HG03097 (cell line): ENCODE measurements around the gene VAMP2.
A peak's percentile ranks its signal among the peaks of the same experiment; 100 is the strongest.

Experiments
- ATAC-seq: cut with Tn5 transposase; IDR thresholded peaks from one replicate; pipeline ENCODE4 v1.9.1; 2021; ENCODE audit not compliant: unreplicated experiment, low FRiP score

VAMP2 gene, protein sequence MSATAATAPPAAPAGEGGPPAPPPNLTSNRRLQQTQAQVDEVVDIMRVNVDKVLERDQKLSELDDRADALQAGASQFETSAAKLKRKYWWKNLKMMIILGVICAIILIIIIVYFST

DNA sequence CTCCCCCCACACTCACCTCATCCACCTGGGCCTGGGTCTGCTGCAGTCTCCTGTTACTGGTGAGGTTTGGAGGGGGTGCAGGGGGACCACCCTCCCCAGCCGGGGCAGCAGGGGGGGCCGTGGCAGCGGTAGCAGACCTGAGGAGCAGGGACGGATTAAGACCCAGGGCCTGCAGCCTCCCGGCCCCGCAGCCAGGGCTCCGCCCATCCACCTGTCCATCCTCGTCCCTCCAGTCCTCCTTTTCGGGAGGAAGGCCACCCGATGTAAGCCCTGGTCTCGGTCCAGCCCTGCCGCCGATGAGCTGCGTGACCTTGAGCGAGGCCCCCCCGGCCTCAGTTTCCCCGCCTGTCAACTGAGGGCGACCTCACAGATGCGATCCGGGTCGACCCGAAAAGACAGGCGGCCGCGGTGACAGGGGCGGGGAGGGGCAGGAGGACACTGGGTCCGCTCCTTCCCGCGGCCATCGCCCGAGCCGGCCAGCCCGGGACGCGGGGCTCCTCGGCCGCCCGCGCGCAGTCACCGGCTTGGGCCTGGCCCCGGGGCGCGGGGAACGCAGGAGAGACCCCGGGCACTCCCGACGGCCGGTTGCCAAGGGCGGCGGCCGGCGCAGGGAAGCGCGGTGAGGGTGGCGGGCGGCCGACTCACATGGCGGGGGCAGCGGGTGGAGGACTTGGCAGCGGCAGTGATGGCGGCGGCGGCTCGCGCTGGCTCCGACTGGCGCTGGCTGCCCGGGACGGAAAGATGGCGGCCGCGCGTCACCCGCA is at the start of gene VAMP2:
TSS of gene VAMP2 (minus strand) at position 716 of the 764 bp plus-strand sequence. CDS start at position 647, 69 bp downstream.
- ATAC-seq = no peak

DNA sequence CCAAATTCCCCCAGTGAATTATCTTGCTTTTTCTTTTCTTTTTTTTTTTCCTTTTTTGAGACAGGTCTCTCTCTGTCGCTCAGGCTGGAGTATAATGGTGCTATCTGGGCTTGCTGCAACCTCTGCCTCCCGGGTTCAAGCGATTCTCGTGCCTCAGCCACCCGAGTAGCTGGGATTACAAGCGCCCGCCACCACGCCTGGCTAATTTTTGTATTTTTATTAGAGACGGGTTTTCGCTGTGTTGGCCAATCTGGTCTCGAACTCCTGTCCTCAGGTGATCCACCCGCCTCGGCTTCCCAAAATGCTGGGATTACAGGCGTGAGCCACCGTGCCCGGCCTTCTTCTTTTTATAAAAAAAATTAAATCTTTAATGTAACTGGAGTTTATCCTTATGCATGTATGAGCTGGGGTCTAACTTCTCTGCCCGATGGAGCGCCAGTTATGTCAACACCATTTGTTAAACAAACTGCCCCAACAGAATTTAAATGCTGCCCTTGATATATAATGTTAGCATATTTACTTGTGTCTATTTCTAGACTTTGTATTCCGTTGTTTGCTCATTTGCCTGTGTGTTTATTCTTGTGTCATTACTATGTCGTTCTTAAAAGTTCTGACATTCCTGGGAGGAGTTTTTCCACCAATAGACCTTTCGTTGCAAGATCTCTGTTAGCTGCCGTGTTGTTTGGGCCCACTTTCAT is 48.2 kb upstream of the VAMP2 start:
- no peak for ATAC-seq

DNA sequence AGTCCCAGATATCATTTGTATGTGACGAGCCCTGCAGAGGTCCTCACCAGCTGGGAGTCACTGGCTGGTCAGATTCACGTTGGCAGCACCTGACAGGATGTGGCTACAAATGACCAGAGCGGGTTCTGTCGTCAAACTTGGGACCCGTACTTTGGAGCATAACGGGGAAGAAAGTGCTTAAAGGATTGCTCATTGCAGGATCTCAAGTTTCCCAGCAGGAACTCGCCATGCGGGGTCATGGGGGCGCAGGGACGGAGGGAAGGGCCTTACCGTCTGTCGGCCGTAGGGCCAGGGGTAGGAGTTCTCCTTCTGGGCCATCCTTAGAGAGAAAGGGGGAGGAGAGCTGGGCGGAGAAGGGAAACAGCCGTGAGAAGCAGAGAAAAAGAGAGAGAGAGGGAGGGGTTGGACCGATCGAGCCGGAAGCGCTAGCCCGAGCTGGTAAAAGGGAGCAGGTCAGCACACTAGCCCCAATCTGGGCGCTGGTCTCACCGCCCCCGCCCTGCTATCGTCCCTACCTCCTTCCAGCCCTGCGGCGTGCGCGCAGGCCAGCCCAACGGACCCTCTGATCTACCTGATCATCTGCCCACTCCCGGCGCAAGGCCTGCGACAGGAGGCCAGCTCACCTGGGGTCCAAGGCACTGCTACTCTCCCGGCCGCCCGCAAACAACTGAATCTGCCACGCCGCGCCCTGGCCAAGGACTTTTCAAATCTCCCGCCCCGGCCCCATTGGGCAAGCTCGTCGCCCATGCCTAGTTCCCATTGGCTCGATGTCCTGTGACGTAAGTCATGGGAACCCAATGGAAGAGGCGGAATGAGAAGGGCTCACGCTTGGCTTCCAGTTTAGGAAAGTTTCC is 47.4 kb upstream of the VAMP2 start, which contains the start of gene AURKB:
TSS of gene AURKB (minus strand) at position 669 of the 854 bp plus-strand sequence. CDS start at position 318, 351 bp downstream.
- ATAC-seq = peak; percentile 69

DNA sequence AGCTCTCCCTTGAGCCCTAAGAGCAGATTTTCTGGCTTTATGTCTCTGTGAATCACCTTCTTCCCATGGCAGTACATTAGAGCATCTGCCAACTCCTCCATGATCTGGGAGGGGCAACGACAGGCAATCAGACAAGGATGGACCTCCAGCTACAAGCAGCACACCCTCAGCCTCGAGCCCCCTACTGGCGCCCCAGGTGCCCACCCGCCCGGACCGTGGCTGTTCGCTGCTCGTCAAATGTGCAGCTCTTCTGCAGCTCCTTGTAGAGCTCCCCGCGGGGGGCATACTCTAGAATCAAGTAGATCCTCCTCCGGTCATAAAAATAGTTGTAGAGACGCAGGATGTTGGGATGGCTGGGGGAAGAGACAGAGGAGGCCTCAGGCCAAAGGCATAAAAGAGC is 43.8 kb upstream of the VAMP2 start:
- ATAC-seq = no peak

DNA sequence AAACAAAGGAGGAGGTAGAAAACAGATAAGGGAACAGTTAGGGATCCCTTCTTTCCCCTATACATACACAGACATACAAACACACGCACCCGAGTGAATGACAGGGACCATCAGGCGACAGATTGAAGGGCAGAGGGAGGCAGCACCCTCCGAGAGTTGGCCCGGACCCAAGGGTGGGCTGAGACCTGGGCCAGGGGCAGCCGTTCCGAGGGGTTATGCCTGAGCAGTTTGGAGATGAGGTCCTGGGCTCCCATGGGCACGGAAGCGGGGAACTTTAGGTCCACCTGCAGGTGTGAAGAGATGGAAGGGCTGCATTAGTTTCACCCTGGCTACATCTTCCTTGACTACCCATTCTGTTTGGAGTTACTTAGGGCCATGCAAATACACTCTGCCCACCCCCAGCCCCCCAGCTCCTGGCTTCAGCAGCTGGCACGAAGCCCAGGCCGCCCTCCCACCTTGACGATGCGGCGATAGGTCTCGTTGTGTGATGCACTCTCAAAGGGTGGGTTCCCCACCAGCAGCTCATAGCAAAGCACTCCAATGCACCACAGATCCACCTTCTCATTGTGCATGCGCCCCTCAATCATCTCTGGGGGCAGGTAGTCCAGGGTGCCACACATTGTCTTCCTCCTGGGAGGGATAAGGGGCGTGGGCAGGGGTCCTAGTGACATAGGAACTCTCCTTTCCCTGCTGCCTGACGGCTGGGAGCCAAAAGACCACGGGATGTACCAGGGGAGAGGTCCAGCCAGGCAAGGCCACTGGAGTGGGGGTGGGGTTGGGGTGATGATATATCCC is 42.2 kb upstream of the VAMP2 start:
- ATAC-seq = no peak

DNA sequence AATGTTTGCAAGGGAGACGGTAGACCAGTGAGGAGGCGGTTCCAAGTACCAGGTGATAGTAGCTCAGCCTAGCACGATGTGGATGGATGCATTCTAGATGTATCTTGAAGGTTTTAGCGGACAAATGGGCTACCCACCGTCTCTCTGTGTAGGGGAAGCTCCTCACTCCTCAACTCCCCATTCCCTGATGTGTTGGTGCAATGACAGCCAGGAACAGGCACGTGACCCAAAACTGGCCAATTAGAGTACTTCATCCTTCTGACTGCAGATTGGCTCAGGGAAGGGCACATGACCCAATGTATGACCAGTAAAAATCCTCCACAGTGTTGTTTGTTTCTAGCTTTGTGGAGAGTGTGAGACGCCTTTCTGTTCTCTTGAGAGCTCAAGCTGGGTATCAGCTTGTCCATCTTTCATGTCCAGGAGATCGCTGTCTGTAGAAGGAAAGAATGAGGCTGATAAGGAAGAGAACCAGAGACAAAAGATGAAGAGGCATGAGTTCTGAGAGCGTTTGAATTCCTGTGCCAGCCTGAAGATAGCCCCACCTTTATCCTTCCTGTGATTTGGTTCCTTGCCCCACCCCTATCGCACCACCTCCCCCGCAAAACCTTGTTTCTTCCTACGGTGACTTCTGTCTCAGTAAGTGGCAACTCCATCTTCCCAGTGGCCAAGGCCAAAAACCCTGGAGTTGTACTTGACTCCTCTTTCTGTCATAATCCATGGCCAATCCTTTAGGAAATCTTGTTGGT is 29.5 kb upstream of the VAMP2 start:
- ATAC-seq = peak; percentile 20

DNA sequence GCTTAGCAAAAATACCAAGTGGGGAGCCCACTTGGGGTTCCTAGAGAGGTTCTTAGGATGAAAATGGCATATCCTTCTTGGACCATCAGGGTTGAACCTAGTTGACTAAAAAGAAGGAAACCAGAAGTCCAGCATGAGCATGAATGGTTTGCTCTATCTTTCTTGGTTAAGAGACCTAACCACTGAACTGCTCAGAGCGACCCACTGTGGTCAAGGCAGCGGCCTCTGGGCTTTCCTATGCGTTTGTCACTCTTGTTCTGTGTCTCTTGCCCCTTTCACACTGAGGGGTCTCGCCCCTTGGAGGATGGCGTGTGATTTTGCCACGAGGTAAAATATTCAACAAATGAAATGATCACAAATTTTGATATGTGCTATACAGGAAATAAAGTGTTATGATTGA is 27.8 kb upstream of the VAMP2 start:
- ATAC-seq = no peak

DNA sequence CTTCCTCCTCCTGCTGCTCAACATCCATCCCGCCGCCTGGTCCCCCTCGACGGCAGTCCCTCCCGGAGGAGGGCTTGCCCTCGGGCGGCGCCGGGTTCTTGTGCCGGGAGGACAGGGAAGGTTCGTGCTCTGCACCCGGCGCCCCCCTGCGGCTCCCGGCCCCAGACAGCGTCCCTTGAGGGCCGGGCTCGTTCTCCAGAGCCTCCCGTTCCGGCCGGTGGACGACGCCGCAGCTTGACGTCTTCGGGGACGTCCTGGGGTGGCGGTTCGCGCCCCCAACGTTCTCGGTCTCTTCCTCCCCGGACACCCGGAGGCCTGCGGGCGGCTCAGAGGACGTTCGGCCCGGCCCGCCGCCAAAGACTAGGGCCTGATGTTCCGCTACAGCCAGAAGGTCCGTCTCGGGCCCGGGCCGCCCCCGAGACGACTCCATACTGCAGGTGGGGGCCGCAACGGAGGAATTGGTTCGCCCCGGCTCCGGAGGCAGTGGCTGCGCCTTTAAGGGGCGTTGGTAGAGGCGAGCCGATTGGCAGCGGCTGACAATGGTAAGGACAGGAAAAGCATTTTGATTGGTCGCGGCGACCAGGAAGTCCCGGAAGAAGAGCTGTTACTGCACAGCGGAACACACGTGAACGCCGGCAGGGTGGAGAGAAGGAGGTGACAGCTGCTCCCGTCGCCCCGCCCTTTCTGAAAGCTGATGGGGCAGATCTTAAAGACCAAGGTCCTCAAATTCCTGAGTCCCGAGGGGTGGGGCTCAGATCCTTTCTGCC is 27.1 kb upstream of the VAMP2 start, which contains the start of gene BORCS6:
TSS of gene BORCS6 (minus strand) at position 470 of the 767 bp plus-strand sequence. CDS start at position 430, 40 bp downstream.
- ATAC-seq = peak; percentile 39

DNA sequence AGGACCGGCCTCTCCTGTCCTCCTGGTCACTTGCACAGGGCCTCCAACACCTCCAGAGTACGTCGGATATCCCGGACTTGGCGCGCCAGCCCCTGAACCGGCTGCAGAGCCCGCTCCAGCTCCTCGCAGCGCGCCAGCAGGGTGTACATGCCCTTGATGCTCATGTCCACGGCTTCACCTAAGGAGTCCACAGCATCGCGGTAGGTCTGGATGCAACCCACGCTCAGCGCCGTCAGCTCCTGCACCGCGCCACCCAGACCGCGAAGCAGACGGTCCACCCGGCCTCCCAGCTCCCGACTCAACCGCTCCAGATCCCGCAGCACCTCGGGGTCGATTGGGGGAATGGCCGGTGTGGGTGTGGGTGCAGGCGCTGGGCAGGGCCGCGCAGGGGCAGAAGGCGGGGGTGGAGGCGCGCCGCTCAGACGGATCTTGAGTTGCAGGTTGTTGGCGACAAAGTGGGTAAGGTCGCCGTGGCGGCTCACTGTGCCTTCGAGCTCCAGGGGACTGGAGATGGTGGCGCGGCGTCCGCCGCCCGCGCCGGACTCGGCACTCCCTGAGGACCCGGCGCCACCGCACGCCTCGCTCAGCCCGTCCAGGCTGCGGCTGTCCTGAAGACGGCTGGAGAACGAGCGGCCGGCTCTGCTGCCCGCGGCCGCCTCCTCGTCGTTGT is 26.4 kb upstream of the VAMP2 start:
- no peak for ATAC-seq

DNA sequence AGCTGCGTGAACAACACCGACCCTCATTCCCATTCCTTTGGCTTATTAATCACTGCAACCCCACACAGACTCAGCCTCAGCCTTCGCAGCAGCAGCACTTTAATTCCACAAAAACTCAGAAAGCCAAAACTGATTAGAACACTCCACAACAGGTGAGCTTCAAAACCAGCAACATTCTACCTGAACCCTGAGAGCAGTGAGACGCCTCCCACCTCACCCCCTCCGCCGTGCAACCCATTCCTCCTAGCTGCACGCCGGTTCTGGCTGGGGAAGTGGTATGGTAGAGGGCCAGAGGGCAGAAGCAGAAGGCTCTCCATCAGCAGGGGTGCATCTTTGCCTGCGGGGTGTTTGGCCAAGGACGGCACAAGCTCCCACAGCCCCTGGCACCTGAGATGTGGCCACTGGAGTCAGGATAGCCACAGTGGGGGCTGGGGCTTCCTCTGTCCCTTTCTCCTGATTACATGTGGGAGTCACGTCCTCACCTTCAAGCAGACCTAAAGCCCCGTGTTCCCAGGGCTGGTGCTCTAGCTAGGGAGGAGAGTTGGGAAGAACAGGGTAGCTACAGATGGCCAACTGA is 25.6 kb upstream of the VAMP2 start:
- ATAC-seq = no peak

DNA sequence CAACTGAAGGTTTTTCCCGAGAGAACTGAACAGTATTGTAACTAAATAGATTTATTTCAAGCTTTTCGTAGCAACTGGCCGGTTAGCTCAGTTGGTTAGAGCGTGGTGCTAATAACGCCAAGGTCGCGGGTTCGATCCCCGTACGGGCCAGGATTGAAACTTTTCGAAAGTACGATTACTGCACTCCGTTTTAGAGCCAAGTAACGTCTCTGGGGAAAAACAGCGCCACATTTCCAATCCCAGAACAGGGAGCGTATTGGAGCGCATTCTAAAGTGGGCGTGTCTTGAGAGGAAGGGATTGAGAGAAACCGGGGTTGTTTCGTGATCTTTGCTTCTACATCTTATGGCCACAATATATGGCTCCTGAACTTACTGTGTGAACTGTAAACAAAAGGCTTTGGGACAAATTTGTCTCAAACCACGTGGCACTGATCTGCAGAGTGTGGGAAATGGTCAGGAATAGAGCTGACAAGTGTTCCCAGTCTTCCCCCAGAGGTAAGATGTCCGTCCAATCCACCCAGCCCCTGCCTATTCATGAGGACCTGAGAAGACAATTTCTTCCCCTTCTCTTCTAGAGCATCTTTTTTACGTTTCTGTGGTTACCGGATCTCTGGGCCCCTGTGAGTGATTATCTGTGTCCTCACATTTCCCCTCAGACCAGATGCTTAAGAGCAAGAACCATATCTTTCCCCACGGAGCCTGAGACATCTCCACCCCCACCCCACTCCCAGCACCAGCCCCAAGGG is 24.9 kb upstream of the VAMP2 start:
- ATAC-seq = peak; percentile 28

DNA sequence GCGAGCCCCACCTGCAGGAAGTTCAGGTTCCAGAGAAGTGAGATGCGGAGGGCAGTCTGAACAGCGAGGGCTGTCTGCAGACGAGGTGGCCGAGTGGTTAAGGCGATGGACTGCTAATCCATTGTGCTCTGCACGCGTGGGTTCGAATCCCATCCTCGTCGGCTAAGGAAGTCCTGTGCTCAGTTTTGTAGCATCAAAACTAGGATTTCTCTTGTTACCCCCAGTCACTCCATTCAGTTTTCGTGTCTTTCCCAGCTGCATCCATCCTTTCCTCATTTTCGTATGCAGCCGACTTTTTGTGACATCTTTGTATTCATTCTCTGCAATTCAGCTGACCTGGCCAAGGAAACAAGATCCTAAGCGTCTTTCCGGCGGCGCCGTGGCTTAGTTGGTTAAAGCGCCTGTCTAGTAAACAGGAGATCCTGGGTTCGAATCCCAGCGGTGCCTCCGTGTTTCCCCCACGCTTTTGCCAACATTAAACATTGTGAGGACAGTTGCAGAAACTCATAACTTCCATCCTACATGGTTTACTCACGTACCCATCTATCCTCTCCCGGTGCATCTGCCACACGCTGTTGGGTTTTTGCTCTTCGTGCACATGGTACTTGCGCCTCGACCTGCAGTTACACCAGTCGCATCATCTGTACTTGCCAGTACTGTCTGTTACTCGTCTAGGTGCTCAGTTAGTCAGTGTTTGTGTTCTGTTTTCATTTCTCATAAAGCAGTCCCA is 24.2 kb upstream of the VAMP2 start:
- peak; percentile 30 for ATAC-seq

DNA sequence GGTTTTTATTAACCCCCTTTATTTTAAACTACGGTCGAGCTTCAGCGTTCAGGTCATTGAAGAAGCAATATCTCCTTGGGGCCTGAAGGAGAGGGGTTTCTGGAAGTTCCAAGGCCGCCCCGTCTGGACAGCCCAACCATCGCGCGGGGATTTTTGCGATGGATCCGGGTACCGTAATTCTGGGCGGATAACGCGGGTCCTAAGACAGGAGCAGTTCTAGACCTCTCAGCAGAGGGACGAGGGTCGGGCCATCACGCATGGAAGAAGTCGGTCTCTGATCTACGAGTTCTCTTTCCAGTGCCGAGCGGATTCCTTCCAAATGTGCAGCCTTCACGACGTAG is 23.7 kb upstream of the VAMP2 start:
- no peak for ATAC-seq

DNA sequence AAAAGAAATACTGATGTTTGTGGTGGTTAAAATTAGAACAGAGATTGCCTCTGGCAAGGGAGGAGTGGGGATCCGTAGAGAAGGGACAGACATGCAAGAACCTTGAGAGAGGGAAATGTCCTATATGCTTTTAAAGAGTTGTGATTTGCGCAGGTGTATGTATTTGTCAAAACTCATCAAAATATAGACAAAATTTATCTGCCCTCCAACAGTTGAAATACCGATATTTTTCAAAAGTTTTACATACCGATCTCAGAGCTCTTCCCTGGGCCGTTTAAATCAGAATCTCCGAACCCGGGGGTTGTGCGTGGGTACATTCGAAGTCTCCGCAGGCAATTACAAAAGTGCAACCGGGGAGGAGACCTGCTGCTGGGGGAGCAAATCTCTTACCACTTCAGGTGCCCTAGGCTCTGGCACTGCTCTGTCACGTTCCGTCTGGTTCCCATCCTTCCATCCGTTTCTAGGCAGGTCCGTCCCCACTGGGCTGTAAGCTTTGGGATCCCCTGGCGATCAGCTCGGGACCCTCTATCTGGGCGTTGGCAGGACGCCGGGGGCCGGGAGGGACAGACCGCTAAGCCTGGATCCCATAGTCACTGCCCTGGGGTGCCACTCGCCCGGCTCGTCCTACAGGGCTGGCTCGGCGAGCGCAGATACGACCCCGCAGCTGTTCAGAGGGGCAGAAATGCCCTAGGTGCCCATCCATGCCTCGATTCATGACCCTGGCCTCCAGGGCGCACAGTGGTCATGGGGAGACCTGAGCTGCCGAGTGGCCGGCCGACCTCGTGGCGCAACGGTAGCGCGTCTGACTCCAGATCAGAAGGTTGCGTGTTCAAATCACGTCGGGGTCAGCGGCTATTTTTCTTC is 23.1 kb upstream of the VAMP2 start:
- ATAC-seq = peak; percentile 26

DNA sequence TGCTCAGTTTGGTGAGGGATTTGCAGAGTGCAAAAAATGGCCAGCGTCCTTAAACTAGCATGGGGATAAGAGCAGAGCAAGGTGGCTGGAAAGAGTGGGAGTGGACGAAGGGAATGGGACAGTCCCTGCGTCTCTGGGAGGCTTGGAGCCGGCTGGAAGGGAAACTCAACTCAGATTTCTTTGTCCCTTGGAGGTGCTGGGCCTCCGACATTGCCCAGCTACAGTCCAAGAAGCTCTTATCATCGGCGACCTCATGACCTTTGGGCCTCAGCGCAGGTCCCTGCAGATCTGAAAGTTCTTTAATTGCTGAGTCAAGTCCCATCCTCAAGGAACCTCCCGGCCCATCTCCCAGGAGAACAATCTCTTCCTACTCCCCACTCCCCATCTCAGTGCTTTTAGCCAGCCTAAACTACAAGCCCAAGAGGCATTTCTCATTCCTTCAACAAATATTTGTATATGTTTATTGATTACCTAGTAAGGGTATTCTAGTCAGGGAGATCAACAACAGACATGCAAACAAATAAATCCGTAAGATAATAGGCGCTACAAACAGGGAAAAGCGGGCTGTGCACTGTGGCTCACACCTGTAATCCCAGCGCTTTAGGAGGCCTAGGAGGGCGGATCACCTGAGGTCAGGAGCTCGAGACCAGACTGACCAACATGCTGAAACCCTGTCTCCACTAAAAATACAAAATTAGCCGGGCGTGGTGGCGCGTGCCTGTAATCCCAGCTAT is 14.4 kb upstream of the VAMP2 start:
- ATAC-seq = no peak
